Activated naive CD4-positive, alpha-beta T cell treated with anti-CD3 and anti-CD28 coated beads, Interleukin-2, amount 50 U/mL, for 16 hours (primary cell): ENCODE data around the gene SGK1.
"Not testable (repeated sequence)": the region's sequence is repeated elsewhere in the genome, so short reads cannot be mapped to it uniquely, and the experiment has no call there.

Experiments
- DNase-seq: peaks from one replicate; pipeline ENCODE4 v3.0.0-alpha.2; 2020

The SGK1 gene

DNA sequence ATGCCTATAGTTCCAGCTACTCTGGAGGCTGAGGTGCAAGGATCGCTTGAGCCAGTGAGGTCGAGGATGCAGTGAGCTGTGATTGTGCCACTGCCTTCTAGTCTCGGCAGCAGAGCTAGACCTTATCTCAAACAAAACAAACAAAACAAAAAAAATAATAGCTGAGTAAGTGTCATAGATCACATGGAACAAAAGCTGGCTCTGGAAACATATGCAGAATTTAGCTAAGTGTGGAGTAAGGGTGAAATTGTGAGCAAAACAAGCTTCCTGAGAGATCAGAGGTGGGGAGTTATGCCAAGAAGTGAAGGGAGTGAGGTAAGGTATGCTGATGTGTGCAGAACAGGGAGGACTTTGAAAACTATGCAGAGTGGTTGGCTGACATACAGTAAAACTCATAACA, 18.7 kb downstream of the SGK1 start:
- no peak for DNase-seq

GRCh38 chr6:134296762-134297161, 21.1 kb downstream of the SGK1 start:
- no peak for DNase-seq

DNA sequence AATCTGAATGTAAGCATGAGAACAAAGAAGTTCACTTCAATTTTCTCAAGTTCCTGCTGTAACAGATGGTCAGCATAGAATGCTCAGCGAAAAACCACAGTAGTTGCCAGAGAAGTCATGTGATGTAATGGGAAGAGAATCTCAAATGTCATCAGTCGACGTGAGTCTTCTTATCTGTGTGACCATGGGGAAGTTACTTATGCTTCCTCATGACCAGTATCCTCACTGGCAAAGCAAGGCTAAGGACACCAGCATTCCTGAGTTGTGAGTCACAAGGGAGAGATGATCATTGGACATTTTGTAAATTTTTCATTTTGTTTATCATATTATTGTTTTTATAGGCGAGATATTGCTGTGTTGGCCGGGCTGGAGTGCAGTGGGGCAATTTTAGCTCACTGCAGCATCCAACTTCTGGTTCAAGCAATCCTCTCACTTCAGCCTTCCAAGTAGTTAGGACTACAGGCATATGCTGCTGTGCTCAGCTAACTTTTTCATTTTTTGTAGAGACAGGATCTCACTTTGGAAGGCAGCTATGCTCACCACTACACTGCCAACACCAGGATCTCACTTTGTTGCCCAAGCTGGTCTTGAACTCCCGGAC, 21.9 kb downstream of the SGK1 start:
- no peak for DNase-seq

DNA sequence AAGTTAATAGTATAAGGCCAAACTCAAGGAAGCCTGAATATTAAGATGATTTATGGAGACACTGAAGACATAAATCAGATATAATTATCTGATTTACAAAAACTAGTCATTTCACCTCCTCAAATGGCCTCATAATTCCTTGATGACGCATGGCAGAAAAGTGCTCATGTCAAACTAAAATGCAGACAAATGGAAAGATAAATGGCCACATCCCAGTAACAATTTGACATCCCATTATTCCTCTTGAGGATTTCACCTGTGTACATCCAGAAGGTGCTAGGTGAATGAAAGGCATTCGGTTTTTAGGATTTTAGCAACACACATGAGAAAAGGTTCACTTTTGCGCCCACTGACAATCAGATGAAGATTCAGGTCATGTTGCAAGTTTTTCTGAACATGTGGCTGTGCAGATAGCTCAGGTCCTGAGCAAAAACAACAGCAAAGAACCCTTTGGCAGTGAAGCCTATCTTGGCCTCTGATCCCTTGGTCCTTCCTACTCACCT, 24.2 kb downstream of the SGK1 start:
- DNase-seq: no peak

GRCh38 chr6:134291156-134291555, 26.8 kb downstream of the SGK1 start:
- DNase-seq: no peak

DNA sequence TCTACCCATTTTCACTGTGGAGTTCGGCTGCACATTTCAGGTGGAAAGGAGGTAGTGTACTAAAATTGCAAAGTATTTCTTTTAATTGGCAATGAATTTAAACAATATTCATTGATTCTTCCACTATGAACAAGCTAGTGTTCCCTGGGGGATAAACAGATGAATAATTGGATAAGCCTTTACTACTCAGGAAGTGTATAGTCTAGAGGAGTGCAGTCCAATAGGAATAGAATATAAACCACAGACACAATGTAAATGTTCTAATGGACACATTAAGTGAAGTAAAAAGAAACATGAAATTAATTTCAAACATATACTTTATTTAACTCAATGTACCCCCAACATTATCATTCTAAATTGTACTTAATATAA, 28.7 kb downstream of the SGK1 start:
- DNase-seq: no peak

- DNase-seq: no peak
Measured at GRCh38 chr6:134288538-134289203, 29.2 kb downstream of the SGK1 start.

GRCh38 chr6:134287859-134288537, 29.9 kb downstream of the SGK1 start:
- DNase-seq: no peak

DNA sequence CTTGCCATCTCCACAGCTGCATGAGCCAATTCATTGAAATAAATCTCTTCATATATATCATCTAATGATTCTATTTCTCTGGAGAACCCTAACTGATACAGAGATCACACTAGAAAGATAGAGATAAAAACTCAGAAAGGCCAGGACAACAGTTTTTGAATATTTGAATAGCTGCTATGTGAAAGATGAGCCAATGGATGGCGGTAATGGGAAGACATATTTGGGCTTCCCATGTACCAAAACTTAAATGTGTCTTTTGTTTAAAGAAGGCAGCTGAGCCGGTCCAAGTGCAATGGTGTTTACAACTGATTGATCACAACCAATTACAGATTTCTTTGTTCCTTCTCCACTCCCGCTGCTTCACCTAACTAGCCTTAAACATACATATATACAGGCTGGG, 35.1 kb downstream of the SGK1 start:
- DNase-seq: no peak

GRCh38 chr6:134281388-134281787, 36.5 kb downstream of the SGK1 start:
- DNase-seq: no peak

DNA sequence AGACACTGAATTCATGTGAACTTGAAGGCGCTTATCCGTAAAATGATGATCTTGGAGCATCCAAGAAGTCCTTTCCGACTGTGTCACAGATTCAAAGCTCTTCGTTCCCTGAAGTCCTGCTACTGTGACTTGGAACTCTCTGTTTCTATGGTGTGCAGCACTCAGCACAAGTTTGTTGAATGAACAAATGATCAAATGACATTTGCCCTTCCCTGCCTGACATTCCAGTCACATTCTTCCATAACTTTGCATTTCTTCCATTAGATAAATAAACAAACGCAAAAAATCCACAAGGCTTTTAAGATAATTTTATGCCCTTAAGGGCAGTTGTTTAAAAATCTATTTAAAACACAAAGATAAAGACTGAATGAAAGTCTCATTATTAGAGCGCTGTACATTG, 39.9 kb downstream of the SGK1 start:
- DNase-seq: no peak

GRCh38 chr6:134276891-134277377, 41.0 kb downstream of the SGK1 start:
- not testable (repeated sequence) for DNase-seq

- DNase-seq: no peak
Measured at GRCh38 chr6:134272374-134272773, 45.5 kb downstream of the SGK1 start.

DNA sequence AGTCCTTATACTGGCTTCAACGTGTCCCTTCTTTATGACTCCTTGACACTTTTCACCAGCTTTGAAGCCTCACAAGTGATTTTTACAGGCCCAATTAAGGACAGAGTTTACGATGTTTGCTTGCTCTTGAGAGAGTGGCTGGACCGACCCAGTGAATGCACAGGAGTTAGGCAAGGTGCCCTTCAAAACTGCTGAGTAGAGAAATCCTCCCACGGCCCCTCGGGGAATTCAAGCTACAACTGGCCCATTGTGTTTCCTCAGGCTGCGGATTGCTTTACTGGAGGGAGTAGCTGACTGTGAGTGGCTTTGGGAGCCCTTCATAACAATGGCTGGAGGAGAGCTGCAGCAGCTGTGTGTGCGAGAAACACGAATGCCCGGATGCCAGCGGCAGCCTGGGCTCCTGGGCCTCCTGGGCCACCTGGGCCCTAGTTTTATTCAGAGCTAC, 50.0 kb downstream of the SGK1 start:
- DNase-seq: no peak

- no peak for DNase-seq
Measured at GRCh38 chr6:134266776-134267175, 51.1 kb downstream of the SGK1 start.

- DNase-seq: no peak
Measured at GRCh38 chr6:134261766-134262165, 56.1 kb downstream of the SGK1 start.

DNA sequence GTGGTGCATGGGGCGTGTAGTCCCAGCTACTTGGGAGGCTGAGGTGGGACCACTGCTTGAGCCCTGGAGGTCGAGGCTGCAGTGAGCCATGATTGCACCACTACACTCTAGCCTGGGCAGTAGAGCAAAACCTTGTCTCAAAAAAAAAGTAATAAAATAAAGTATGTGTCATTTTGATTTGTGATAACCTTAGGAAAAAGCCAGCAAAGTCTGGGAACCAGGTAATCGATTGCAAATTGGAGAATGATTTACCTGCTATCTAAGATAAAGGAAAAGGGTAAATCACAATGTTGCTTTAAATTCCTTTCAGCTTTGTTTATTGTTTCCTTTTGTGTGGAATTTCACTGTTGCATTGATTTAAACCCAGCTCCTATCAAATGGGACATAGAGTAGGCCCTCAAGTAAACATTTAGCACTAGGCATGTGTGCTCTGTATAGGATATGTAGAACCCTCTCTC, 59.0 kb downstream of the SGK1 start:
- DNase-seq: no peak

- no peak for DNase-seq
Measured at GRCh38 chr6:134257516-134257915, 60.4 kb downstream of the SGK1 start.

DNA sequence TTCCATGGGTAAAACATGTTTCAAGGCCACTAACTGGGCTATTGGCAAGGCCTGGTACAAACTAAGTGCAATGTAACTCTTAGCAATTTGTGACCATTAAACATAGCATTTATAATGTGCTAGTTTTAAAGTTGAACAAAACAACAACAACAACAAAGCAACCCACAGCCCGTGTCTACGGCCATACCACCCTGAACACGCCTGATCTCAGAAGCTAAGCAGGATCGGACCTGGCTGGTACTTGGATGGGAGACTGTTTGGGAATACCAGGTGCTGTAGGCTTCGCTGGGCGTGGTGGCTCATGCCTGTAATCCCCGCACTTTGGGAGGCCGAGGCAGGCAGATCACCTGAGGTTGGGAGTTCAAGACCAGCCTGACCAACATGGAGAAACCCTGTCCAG, 61.0 kb downstream of the SGK1 start:
- no peak for DNase-seq

DNA sequence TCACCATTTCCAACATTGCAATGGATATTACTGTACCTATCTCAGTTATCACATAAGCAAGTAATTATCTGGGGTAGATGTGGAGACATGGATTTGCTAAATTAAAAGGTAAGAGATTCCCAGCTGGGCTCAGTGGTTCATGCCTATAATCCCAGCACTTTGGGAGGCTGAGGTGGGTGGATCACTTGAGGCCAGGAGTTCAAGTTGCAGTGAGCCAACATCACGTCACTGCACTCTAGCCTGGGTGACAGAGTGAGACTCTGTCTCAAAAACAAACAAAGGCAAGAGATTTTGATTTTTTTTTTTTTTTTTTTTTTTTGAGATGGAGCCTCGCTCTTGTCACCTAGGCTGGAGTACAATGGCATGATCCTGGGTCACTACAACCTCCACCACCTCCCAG, 62.6 kb downstream of the SGK1 start:
- DNase-seq: not testable (repeated sequence)

DNA sequence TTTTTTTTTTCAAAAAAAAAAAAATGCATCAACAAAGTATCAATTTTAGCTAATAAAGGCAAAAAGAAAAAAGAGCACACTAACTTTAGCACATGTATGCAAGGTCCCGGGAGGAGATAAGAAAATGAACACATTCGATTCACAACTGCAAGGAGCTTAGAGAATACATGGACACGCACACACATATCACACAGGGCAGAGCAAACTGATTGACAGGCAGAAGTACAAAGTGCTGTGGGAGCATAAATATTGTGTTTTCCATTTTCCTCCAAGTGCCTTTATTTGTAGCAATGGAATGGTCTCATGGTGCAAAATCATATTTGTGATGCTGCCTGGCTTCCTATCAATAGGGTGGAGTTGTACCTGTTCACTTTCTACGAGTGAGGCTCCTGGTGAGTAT, 63.8 kb downstream of the SGK1 start:
- no peak for DNase-seq

DNA sequence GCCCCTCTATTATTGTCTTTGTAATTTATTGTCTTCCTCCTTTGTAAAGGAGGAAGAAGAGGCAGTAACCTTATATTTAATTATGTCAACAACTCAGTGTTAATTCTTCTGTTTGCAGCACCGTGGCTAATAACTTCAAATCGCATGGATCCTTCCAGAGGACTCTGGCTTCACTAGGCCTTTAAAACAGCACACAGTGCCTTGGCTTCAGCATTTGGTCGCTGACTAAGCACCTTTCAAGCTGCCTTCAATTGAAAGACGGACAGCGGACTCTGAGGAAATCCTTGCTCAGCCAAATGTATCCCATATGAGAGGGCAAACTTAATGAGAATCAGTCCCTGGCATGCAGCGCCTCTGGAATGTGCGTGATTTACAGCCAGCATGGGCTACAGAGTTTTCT, 64.2 kb downstream of the SGK1 start:
- DNase-seq: no peak

DNA sequence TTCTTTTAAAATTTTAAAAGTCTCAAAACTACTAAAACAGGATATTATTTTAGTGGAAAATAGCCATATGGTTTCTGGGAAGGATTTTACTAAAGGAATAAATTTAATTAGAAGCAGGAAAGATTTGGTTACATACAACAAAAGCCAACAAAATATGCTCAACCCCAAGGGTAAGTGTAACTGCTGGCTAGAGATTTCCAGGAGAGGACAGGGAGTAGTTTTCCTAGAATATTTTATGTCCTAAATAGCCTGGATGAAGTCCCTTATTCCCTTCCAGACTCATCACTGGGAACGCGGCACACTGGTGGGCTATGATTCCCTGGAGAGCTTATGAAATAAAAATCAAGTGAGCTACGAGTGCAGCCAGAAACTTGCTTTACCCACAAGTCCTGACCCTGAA, 66.6 kb downstream of the SGK1 start:
- DNase-seq: no peak

DNA sequence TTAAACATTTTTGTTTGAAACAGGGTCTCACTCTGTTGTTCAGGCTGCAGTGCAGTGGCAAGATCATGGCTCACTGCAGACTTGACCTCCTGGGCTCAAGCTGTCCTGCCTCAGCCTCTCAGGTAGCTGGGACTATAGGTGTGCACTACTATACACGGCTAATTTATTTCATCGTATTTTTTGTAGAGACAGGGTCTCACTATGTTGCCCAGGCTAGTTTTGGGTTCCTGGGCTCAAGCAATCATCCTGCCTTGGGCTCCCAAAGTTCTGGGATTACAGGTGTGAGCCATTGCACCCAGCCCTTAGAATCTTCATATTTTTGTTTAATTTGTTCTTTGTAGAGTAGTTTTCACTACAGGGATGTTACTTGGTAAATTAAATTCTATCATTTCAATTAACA, 67.1 kb downstream of the SGK1 start:
- DNase-seq: no peak
